NOMO-1 (cell line): ENCODE data around the gene CNOT10.

ENCODE experiments used
- DNase-seq, 2 experiments: peaks; one replicate each; lab custom pipeline; 2025; ENCODE audit not compliant: unreplicated experiment in 2 of 2; lab: John Stamatoyannopoulos, UW

The CNOT10 gene

DNA sequence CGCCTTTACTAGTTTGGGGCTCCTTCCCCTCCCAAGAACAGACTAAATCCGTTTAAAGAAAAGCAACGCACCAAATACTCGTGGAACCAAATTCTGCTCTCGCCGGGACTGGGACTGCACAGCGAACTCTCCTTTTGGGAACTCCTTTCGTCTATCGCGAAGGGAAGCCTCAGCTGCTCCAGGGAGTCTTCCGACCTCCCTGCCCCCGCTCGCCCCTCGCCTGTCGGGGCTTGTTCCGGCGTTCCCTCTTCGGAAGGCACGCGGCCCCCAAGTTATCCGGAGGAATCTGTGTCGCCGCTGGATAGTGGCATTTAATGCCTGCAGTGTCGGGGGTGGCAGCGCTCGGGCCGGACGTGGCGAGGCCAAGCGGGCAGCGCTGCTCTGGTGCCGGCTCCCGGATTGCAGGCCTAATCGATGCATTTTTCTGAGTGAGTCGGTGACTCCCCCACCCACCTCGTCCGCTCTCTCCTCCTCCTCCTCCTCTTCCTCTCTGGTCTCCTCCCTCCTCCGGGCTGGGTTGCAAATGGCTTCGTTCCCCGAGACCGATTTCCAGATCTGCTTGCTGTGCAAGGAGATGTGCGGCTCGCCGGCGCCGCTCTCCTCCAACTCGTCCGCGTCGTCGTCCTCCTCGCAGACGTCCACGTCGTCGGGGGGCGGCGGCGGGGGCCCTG, 132.7 kb downstream of the CNOT10 start, which contains the start of gene TRIM71:
TRIM71 (plus strand) TSS at position 440 of the 671 bp plus-strand sequence; CDS start at position 524, 84 bp downstream.
- DNase-seq = no peak

DNA sequence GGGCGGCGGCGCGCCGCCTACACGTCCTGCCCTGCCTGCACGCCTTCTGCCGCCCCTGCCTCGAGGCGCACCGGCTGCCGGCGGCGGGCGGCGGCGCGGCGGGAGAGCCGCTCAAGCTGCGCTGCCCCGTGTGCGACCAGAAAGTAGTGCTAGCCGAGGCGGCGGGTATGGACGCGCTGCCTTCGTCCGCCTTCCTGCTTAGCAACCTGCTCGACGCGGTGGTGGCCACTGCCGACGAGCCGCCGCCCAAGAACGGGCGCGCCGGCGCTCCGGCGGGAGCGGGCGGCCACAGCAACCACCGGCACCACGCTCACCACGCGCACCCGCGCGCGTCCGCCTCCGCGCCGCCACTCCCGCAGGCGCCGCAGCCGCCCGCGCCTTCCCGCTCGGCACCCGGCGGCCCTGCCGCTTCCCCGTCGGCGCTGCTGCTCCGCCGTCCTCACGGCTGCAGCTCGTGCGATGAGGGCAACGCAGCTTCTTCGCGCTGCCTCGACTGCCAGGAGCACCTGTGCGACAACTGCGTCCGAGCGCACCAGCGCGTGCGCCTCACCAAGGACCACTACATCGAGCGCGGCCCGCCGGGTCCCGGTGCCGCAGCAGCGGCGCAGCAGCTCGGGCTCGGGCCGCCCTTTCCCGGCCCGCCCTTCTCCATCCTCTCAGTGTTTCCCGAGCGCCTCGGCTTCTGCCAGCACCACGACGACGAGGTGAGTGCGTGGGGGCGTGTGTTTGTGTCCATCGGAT, 133.4 kb downstream of the CNOT10 start:
- peak in 1 of 2 experiments; percentile 24 for DNase-seq

DNA sequence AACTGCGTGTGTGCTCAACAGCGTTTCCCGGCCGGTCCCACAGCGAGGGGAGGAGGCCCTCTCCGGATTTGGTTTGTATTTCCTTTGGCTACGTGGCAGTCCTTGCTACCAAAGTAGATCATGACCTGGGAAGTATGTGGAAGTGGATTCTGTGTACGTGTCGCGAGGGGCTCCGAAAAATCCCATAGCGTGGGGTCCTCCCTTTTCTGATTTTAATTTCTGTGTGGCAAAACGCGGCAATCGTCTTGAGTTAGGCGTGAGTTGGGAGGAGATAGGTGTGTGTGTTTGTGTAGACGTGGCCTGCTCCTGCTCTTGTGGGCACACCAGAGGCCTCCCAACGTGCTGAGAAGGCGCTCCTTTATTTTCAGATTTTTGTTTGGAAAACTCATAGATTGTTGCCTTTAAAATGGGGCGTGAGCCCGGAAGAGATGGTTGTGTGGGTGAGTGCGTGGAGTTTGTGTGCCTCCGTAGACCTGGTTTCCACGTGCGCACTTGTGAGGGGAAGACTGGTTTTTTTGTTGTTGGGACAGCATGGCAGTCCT, 134.1 kb downstream of the CNOT10 start:
- no peak for DNase-seq

DNA sequence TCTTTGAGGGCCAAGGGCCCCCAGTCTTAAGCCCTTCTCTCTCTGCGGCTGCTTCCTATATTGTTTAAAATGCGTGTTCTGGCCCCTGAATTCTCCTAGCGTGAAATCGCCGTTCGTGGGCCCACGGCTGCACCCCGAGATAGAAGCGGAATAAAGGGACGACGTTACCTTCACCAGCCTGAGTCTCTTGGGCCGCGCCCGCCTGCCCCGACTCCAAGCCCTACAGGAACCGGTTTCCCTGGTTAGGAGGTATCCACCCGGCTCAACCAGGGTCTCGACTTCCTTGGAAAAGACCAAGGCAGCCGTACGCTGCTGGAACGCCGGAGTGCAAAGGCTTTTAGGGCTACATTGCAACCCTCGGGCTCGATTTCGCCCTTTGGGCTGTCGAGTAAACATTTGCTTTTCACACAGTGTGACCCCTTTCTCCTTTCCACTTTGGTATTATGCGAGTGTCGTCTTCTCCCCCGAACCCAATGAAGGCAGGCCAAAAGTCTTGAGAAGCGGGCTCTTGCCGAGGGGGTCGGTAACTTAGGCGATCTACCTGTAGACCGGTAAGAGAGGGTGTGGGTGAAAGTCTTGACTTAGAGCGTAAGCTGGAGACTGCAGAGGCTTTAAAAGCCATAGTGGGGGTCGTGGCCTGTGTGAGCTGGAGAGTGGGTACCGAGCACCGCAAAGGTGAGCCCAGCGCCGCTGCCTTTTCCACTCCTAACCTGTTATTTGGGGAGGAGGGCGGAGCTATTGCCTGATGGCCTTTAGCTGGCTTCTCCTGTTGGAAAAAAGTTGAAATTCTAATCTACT, 134.8 kb downstream of the CNOT10 start:
- no peak for DNase-seq

DNA sequence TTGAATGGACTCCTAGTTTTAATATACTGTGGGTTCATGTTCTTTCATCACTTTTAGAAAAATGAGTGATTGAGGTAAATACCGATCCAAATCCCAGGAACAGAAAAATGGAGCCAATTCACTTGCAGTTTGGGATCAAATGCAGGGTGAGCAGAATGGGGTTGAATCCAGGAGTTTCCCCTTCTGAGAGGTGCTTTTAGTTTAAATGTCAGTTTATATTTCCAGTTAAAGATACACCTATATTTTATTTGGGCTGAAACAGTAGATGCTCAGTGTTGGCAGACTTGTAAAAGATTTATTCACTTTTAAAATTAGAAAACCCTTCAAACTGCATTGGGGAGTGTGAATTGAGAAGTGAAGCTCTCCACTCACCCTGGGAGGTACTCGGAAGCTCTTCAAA, 135.4 kb downstream of the CNOT10 start:
- DNase-seq = no peak

DNA sequence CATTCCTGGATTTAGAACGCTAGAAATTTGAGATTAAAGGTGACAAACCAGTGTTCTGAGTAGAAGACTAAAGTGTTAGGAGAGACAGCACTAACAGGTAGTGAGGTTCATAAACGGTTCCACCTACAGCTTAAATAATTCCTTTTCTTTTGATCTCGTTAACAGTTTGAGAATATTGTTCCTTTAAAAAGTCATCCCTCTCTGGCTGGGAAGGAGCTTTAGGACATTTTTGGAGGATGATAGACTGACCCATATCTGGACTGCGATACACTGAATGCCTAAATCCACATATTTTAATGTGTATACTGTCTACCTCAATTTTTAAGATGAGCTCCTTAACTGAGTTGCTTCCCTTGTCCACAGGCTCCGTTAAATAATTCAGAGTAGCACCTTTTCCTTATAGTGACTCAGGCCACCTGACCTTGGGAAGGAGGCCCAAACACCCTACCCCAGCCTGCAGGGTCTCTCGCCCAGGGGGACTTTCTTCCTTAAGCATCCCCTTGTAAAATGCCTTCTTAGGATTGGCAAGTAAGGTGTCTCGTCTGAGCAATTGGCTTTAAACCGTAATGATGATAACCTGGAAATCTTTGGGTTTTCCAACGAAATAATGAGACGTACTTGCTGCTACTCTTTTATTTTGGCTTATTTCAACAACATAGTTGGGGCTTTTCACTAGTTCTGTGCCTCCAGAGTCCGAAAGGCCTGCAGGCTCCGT, 136.1 kb downstream of the CNOT10 start:
- no peak for DNase-seq

DNA sequence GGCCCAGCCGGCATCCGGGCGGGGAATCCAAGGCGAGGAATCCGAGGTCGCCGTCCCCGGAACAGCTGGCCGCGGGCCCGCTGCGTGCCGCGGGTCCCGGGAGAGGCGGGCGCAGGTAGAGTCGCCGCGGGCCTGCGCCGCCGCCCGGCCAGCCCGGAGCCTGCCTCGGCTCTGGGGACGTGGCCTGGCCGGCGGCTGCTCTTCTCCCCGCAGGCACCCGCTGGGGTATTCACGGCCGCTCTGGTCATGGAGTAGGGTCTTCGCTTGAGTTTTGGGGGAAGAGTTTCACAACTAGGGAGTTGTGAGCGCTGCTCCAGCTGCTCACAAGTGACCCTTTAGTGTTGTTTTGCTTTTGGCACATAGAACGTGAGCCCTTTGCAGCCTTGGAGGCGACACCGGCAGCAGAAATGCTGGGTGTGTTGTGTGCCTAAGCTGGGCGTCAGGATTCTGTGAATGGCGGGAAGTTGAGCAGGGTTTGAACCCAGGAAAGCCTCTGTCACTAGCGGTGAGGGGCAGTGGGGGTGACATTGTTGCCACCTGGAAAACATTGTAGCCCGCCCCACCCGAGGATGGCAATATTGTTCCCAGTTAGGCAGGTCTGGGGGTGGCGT, 136.8 kb downstream of the CNOT10 start:
- DNase-seq = no peak

DNA sequence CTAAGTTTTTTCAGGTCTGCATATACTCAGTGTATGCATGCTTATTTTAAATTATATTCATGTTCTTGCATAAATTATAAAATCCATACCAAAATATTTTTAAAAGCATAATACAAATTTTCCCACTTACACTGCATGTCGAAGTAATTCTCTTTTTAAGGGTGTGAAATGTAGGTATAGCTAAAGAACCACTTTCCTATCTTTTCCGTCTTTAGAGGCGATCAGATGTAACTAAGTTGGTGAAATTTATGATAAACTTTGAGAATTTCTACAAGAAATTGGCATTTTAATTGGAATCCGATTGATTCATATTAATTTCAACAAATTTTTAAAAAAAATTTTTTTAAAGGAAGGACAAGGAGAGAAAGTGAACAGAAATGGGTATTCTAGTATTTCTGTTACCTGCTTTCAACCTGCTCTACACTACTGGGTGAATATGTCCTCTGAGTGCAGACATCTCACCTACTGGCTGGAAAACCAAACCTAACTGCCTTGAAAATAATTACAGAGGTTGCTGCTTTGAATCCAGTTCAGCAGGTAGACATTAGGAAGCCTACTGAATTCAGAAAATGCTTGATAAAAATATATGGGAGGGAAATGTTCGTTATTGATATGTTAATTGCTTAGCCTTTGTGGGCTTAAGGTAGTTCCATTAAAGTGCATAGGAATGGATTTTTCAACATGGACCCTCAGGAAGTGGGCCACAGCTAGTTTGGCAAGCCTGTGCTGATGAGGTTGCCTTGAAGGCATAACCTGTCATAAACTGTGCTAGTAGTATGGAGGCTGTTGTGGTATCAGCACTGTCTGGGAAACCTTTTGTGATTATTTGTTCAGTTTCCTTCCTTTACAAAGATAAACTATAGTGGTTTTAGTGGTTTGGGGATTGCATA, 137.9 kb downstream of the CNOT10 start:
- DNase-seq = no peak
